Endothelial cell of coronary artery (primary cell): Measurements from ENCODE around the gene LEMD3. TPM values are rescaled to one million over a fixed set of nuclear protein-coding genes. Genes with fewer than 3 reads are reported as not detected.

Experiments
- total RNA-seq: library from RNA; depleted of rRNA; stranded (reverse); fragments of >200 nt; gene quantifications from 2 replicates; pipeline ENCODE4 v1.2.3, GENCODE V29; 2014

Gene LEMD3
- total RNA-seq, result 20.0 and 23.8 TPM in 2 replicates

GRCh38 chr12:65169320-65170208 lies at the start of gene LEMD3:
Gene LEMD3 (plus strand): TSS chr12:65169583. CDS start chr12:65169597, 14 bp downstream.

GRCh38 chr12:65121049-65121955 lies 48.1 kb upstream of the LEMD3 start, which contains the start of gene WIF1:
Gene WIF1 (minus strand): TSS chr12:65121305. CDS start chr12:65121191, 114 bp downstream.

GRCh38 chr12:65278576-65279368 lies 109.4 kb downstream of the LEMD3 start, which contains the start of gene MSRB3:
Gene MSRB3 (plus strand): TSS chr12:65278683. CDS start chr12:65308580, 29,897 bp downstream.

Other genes starting within 250 kb of the LEMD3 start
- gene WIF1, start 48.3 kb upstream of the LEMD3 start, total RNA-seq, result not detected in 2 replicates
- 27.6 and 52.5 TPM in 2 replicates for gene MSRB3, start 109.1 kb downstream of the LEMD3 start, total RNA-seq